SH-SY5Y (cell line): Measurements from ENCODE around the gene CD300LF.

Source experiments
- GATA2 ChIP-seq: IDR thresholded peaks from 2 replicates; pipeline ENCODE4 v1.6.1; 2011; ENCODE audit warnings: mild to moderate bottlenecking, low read depth, low read length
- GATA3 ChIP-seq: IDR thresholded peaks from 2 replicates; pipeline ENCODE4 v1.6.1; 2011; ENCODE audit warnings: low read depth, mild to moderate bottlenecking, low read length, moderate library complexity

DNA sequence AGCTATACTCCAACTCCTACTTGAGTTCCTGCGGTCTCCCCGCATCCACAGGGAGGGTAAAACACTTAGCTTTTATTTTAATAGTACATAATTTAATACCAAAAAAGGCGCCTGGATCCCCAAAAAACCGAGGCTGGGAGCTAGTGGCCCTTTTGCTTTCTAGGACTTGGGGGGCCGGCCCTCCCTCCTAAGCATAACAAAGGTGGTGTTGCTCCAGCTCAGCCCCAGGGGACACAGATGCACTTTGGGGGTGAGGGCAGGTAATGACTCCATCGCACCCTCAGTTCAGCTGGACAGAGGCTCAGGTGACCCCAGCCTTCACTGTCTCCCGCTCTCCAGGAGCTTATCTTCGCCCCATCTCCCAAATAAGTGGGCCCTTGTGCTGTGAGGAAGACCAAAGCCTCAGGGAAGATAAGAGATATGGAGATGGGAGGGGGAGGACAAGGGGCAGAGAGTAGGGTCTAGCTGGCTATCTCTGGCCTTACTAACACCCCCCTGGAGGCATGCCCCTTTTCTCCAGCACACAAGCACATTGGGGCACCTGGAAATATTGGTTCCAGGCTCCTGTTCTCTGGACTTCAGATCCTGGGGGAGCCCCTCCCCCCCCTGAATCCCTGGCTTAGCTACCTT lies 32.9 kb upstream of the CD300LF start:
- no peak for TF ChIP-seq GATA3
- TF ChIP-seq GATA2 = peak; percentile 70; the same call in 1 of the 2 replicates
